ENCODE data around the gene LVRN. TPM values are rescaled to one million over a fixed set of nuclear protein-coding genes. Genes with fewer than 3 reads are reported as not detected.

LVRN gene
- total and polyA plus RNA-seq, 2 experiments from 2014 or later: 0.31 to 0.45 TPM

- TF ChIP-seq REST (IDR thresholded peaks at IDR 0.05; ENCODE audit: unreplicated experiment) (no peak), CTCF (conservative IDR thresholded peaks at IDR 0.05; ENCODE audit: low read depth in 2 of 2) (no peak), STAT1 (IDR thresholded peaks at IDR 0.05; ENCODE audit: unreplicated experiment) (no peak), CREB1 (CRISPR knock-in tag; IDR thresholded peaks at IDR 0.05; ENCODE audit: low read depth) (no peak), ETS1 (IDR thresholded peaks at IDR 0.05) (no peak)
Measured at GRCh38 chr5:116075191-116075831, 113.0 kb downstream of the LVRN start (continued).

GRCh38 chr5:116076496-116076895, 114.2 kb downstream of the LVRN start:
- H3K27me3 Mint-ChIP-seq (ENCODE audit: insufficient read depth, low read depth, poor library complexity): no peaks in the 10 kb centered on the region
- H3K36me3 Mint-ChIP-seq (ENCODE audit: low read depth): no peaks in the 10 kb centered on the region
- Histone ChIP-seq H3K27ac (ENCODE audit: low read depth) (no peak overlapping the region), H3K9me2 (ENCODE audit: insufficient read depth) (no peaks in the 10 kb centered on the region; the same call in 1 of the 2 replicates), H3K4me2 (no peak overlapping the region), H3K79me2 (replicated peaks; ENCODE audit: insufficient read depth) (no peaks in the 10 kb centered on the region), H3F3A (replicated peaks; ENCODE audit: low read depth) (no peaks in the 10 kb centered on the region), H3K4me1 (ENCODE audit: insufficient read depth) (no peaks in the 10 kb centered on the region; the same call in 1 of the 2 replicates), H4K20me1 (replicated peaks; ENCODE audit: insufficient read depth) (no peaks in the 10 kb centered on the region; the same call in 1 of the 2 replicates), H3K36me3 (ENCODE audit: insufficient read depth) (no peaks in the 10 kb centered on the region), H3K4me3 (no peak overlapping the region), H3K27me3 (ENCODE audit: insufficient read depth) (no peaks in the 10 kb centered on the region), H2AFZ (no peak overlapping the region)
- H3K9me3 Mint-ChIP-seq: no peaks in the 10 kb centered on the region
- H3K4me1 Mint-ChIP-seq: no peaks in the 10 kb centered on the region
- H3K4me3 Mint-ChIP-seq: no peak overlapping the region
- ATAC-seq (no peak), DNase-seq (ENCODE audit: low spot score) (no peak)
- H3K27ac Mint-ChIP-seq: no peak overlapping the region
- no peak for TF ChIP-seq ZNF462 (CRISPR knock-in tag; IDR thresholded peaks at IDR 0.05)
- TF ChIP-seq REST (IDR thresholded peaks at IDR 0.05; ENCODE audit: unreplicated experiment): no peak
